IMR-90 (cell line): ENCODE measurements around the gene WBP2NL.

Experiments used
- CHD1 ChIP-seq: IDR thresholded peaks from 2 replicates; pipeline ENCODE4 v1.6.1; 2012; ENCODE audit warnings: low read depth, low read length, improper control_type of control experiment
- CTCF ChIP-seq: conservative IDR thresholded peaks from 2 replicates; pipeline ENCODE4 v1.5.1; 2012; ENCODE audit warnings: mild to moderate bottlenecking, low read depth, low read length, improper control_type of control experiment
- MAZ ChIP-seq: IDR thresholded peaks from 2 replicates; pipeline ENCODE4 v1.6.1; 2012; ENCODE audit warnings: low read depth, mild to moderate bottlenecking, low read length, improper control_type of control experiment, moderate library complexity, borderline replicate concordance
- POLR2A ChIP-seq: IDR thresholded peaks from 2 replicates; pipeline ENCODE4 v1.6.1; 2012; ENCODE audit warnings: mild to moderate bottlenecking, low read depth, low read length
- RCOR1 ChIP-seq: IDR thresholded peaks from 2 replicates; pipeline ENCODE4 v1.6.1; 2012; ENCODE audit warnings: mild to moderate bottlenecking, low read length, improper control_type of control experiment; ENCODE audit not compliant: insufficient replicate concordance
- RFX5 ChIP-seq: IDR thresholded peaks from 2 replicates; pipeline ENCODE4 v1.8.0; 2012; ENCODE audit warnings: low read depth, mild to moderate bottlenecking, low read length, moderate library complexity
- SMC3 ChIP-seq: fragments of 150-350 bp; IDR thresholded peaks from 2 replicates; pipeline ENCODE4 v1.6.1; 2016; ENCODE audit warnings: low read depth, mild to moderate bottlenecking, antibody characterized with exemption, low read length, moderate library complexity

- TF ChIP-seq CTCF (no peak), RFX5 (no peak), POLR2A (no peak), RCOR1 (no peak), SMC3 (no peak), MAZ (no peak), CHD1 (no peak)
Observed at GRCh38 chr22:42061041-42061440, 62.5 kb downstream of the WBP2NL start.
